K562 (cell line): ENCODE measurements around the gene HPN. TPM values are rescaled to one million over a fixed set of nuclear protein-coding genes. Genes with fewer than 3 reads are reported as not detected.

ENCODE experiments used
- ATAC-seq: fragments of 200-7000 bp; cut with Tn5 transposase; 3 replicates; pipeline ENCODE4 v1.9.1; 2020; ENCODE audit warnings: moderate library complexity
- BruUV-seq: library from RNA; stranded (reverse); fragments of 400-500 nt; replicated peaks from 2 replicates; lab custom pipeline; 2021; lab: Mats Ljungman, UMichigan
- CTCF ChIA-PET: fragments of 300-600 bp; formaldehyde crosslinking; extraction: SDS; loops from one replicate; lab custom pipeline; 2021; ENCODE audit warnings: low intra/inter-chr PET ratio; lab: Yijun Ruan, JAX
- POLR2A ChIA-PET: fragments of 300-600, 350-650 bp; sonication (Branson Sonifier 250); formaldehyde crosslinking; extraction: SDS; loops from one replicate; lab custom pipeline; 2021; ENCODE audit warnings: antibody characterized with exemption, inconsistent platforms; lab: Yijun Ruan, JAX
- DNase-seq, 4 experiments: peaks; one replicate each; pipeline versions ENCODE4 v3.0.0 to v3.0.0-alpha.2; 2011 to 2018; ENCODE audit warnings: low spot score in 3 of 4, mixed read lengths in 3 of 4; ENCODE audit errors: extremely low read depth in 1 of 4
- FAIRE-seq: peaks from 2 replicates; lab custom pipeline; 2011; peaks lifted over from hg19 to GRCh38; lab: Jason Lieb, UNC
- H2AFZ ChIP-seq: 2 replicates; pipeline ENCODE4 v1.6.0; 2011; ENCODE audit warnings: low read depth, low read length, control low read depth, inconsistent platforms
- H3K27ac ChIP-seq: fragments of 200-600 bp; 3 replicates; pipeline ENCODE4 v1.8.0; 2011; ENCODE audit warnings: low read depth, mild to moderate bottlenecking, control low read depth, inconsistent platforms, low read length, moderate library complexity, mixed read lengths; ENCODE audit errors: extremely low read depth
- H3K27me3 ChIP-seq, 2 experiments: fragments of 300-600 bp in 1 of 2; 2 replicates in 1 of 2; 3 replicates in 1 of 2; pipeline versions ENCODE4 v1.6.0 to v1.8.0; 2011; ENCODE audit warnings: inconsistent platforms in 2 of 2, low read length in 2 of 2, mild to moderate bottlenecking in 1 of 2, mixed read lengths in 1 of 2, moderate library complexity in 1 of 2; ENCODE audit not compliant: control insufficient read depth in 2 of 2, insufficient read depth in 2 of 2
- H3K36me3 ChIP-seq: fragments of 300-600 bp; 3 replicates; pipeline ENCODE4 v1.8.0; 2011; ENCODE audit warnings: mild to moderate bottlenecking, low read length, inconsistent platforms; ENCODE audit not compliant: control insufficient read depth, insufficient read depth
- H3K4me1 ChIP-seq, 2 experiments: fragments of 200-600 bp in 1 of 2; replicated peaks in 1 of 2; 2 replicates in 1 of 2; 3 replicates in 1 of 2; pipeline versions ENCODE4 v1.5.1 to v1.8.0; 2011; ENCODE audit warnings: inconsistent platforms in 2 of 2, low read length in 2 of 2, mild to moderate bottlenecking in 1 of 2, mixed read lengths in 1 of 2, moderate library complexity in 1 of 2; ENCODE audit not compliant: control insufficient read depth in 2 of 2, insufficient read depth in 2 of 2
- H3K4me2 ChIP-seq: 2 replicates; pipeline ENCODE4 v1.6.1; 2011; ENCODE audit warnings: low read length, control low read depth, inconsistent platforms, mixed read lengths; ENCODE audit not compliant: insufficient read depth
- H3K4me3 ChIP-seq: fragments of 200-600 bp; sonication (generic), shearing (Covaris generic); 2 replicates; pipeline ENCODE4 v1.5.1; 2016; ENCODE audit warnings: control low read depth, inconsistent platforms
- H3K79me2 ChIP-seq: fragments of 200-600 bp; 3 replicates; pipeline ENCODE4 v1.8.0; 2011; ENCODE audit warnings: low read length, inconsistent platforms; ENCODE audit not compliant: control insufficient read depth, insufficient read depth
- H3K9ac ChIP-seq, 2 experiments: 2 replicates each; pipeline versions ENCODE4 v1.6.0 to v1.6.1; 2011; ENCODE audit warnings: low read depth in 2 of 2, low read length in 2 of 2, control low read depth in 1 of 2, inconsistent platforms in 1 of 2, mild to moderate bottlenecking in 1 of 2, mixed read lengths in 1 of 2; ENCODE audit not compliant: insufficient read depth in 1 of 2
- H3K9me1 ChIP-seq: one replicate; pipeline ENCODE4 v1.6.0; 2011; ENCODE audit warnings: inconsistent platforms, mild to moderate bottlenecking, low read length, moderate library complexity; ENCODE audit not compliant: control insufficient read depth, insufficient read depth
- H3K9me3 ChIP-seq: replicated peaks from 2 replicates; pipeline ENCODE4 v1.5.1; 2011; ENCODE audit warnings: low read depth, low read length, inconsistent platforms; ENCODE audit not compliant: control insufficient read depth, insufficient read depth
- H4K20me1 ChIP-seq: replicated peaks from 2 replicates; pipeline ENCODE4 v1.6.1; 2011; ENCODE audit warnings: low read length, inconsistent platforms, mixed read lengths; ENCODE audit not compliant: control insufficient read depth, insufficient read depth
- ADNP ChIP-seq: fragments of 200-800 bp; sonication (Bioruptor generic); IDR thresholded peaks from 2 replicates; pipeline ENCODE4 v1.6.1; 2016; ENCODE audit warnings: missing genetic modification characterization, missing compliant biosample characterization
- BCOR ChIP-seq: fragments of 450-650 bp; IDR thresholded peaks from 2 replicates; pipeline ENCODE4 v1.6.1; 2016
- MXI1 ChIP-seq: IDR thresholded peaks from 2 replicates; pipeline ENCODE4 v1.6.1; 2011; ENCODE audit warnings: low read depth, mild to moderate bottlenecking, improper control_type of control experiment, low read length
- NBN ChIP-seq: fragments of 450-650 bp; IDR thresholded peaks from 2 replicates; pipeline ENCODE4 v1.6.1; 2016; ENCODE audit warnings: low read depth, mild to moderate bottlenecking
- WGBS: fragments of 100-300 bp; shearing (Covaris generic); methylation state at CpG from one replicate; pipeline ENCODE4 v1.1.6; 2016; ENCODE audit warnings: low coverage, mixed read lengths; ENCODE audit not compliant: insufficient coverage; ENCODE audit errors: missing lambda C conversion rate; 5-methylcytosine and 5-hydroxymethylcytosine counted together
- in situ Hi-C: fragments of 300-500 bp; cut with MboI; formaldehyde crosslinking; loops from 4 replicates; pipeline ENCODE4 v1.15.0; 2018; ENCODE audit warnings: inconsistent platforms, mixed read lengths
- intact Hi-C: fragments of 100-400 bp; cut with micrococcal nuclease; formaldehyde crosslinking; loops from 2 replicates; pipeline ENCODE4 v1.14.2; 2022
- polyA plus RNA-seq, 8 experiments: library from polyadenylated mRNA; depleted of rRNA in 4 of 8; stranded (reverse) in 5 of 8; unstranded in 3 of 8; fragments of >200 nt; fragmentation: Nextera tagmentation in 2 of 8; fragmentation: Illumina TruSeq in 1 of 8; extraction: Ambion mirVana in 2 of 8; extraction: Trizol in 1 of 8; gene quantifications; 2 replicates each; pipeline versions ENCODE4 v1.2.1 to v1.2.3, GENCODE V29; 2011 to 2014; ENCODE audit warnings: inconsistent platforms in 1 of 8, missing spikeins in 1 of 8
- total RNA-seq, 7 experiments: library from RNA; depleted of rRNA in 6 of 7; stranded (reverse); fragments of >200 nt in 6 of 7; fragmentation: Illumina TruSeq in 2 of 7; extraction: Trizol in 2 of 7; gene quantifications; 2 replicates each; pipeline versions ENCODE4 v1.2.1 to v1.2.3, GENCODE V29; 2011 to 2021; ENCODE audit warnings: low replicate concordance in 1 of 7
- TF ChIP-seq, protein P1 (sequence below): fragments of 250-450 bp; sonication (Bioruptor Pico); IDR thresholded peaks from 2 replicates; pipeline ENCODE4 v1.5.0; 2021; ENCODE audit warnings: mild to moderate bottlenecking, borderline replicate concordance

Gene HPN
- total and polyA plus RNA-seq, 9 of the 15 experiments (the other 6 are each of a cell fraction or from before 2014, with no cell fraction given): 0.10 to 0.20 TPM; not detected in 7

DNA sequence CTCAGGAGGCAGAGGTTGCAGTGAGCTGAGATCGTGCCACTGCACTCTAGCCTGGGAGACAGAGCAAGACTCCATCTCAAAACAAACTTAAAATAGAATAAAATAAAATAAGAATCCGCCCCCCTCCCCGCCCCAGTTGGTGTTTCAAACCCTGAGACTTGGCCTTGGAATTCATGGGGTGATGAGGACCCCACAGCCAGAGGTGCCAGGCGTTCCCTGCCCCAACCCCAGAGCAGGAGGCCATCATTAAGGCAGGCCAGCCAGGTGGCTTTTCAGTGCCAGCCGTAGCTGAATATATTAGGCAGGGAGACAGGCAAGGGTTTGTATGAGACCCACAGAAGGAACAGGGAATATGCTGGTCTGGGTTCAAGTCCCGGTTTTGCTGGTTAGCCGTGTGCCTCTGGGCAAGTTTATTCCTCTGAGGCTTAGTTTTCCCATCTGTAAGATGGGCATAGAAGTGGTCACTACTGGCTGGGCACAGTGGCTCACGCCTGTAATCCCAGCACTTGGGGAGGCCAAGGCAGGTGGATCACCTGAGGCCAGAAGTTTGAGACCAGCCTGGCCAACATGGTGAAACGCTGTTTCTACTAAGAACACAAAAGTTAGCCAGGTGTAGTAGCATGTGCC, 12.3 kb downstream of the HPN start:
- no peaks in the 10 kb centered on the region for H4K20me1 ChIP-seq
- no peaks in the 10 kb centered on the region for H3K36me3 ChIP-seq
- no peak for DNase-seq
- no peak overlapping the region for H3K4me3 ChIP-seq
- in situ Hi-C loops: no loop called here
- no peaks in the 10 kb centered on the region for H3K9me3 ChIP-seq
- no peak overlapping the region for H3K27ac ChIP-seq
- ATAC-seq: no peak
- WGBS: 17% methylated on average over 9 of the region's 9 CpGs
- CTCF ChIA-PET: no interaction called here
- H3K4me1 ChIP-seq: peaks cover 0 to 6% of the 10 kb centered on the region in 2 experiments; a peak in 2 of 5 replicates
- no peak for FAIRE-seq
- H3K9me1 ChIP-seq: no peaks in the 10 kb centered on the region
- TF ChIP-seq BCOR: peak; percentile 65; the same call in 1 of the 2 replicates
- no peak for TF ChIP-seq MXI1
- TF ChIP-seq NBN: no peak
- TF ChIP-seq, protein P1, sequence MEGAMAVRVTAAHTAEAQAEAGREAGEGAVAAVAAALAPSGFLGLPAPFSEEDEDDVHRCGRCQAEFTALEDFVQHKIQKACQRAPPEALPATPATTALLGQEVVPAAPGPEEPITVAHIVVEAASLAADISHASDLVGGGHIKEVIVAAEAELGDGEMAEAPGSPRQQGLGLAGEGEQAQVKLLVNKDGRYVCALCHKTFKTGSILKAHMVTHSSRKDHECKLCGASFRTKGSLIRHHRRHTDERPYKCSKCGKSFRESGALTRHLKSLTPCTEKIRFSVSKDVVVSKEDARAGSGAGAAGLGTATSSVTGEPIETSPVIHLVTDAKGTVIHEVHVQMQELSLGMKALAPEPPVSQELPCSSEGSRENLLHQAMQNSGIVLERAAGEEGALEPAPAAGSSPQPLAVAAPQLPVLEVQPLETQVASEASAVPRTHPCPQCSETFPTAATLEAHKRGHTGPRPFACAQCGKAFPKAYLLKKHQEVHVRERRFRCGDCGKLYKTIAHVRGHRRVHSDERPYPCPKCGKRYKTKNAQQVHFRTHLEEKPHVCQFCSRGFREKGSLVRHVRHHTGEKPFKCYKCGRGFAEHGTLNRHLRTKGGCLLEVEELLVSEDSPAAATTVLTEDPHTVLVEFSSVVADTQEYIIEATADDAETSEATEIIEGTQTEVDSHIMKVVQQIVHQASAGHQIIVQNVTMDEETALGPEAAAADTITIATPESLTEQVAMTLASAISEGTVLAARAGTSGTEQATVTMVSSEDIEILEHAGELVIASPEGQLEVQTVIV: no peak
- 0 out of 2 replicates have a peak, but pooled peaks have one; percentile 19 for TF ChIP-seq ADNP (tag)
- TF ChIP-seq, all 486 proteins: peak for 2
- no peak overlapping the region for H2AFZ ChIP-seq
- intact Hi-C loops: no loop called here
- H3K9ac ChIP-seq: no peak overlapping the region
- 0 out of 5 replicates have a peak, but pooled peaks cover 0 to 4% of the 10 kb centered on the region in 2 experiments for H3K27me3 ChIP-seq
- H3K4me2 ChIP-seq: no peak overlapping the region
- H3K79me2 ChIP-seq: no peaks in the 10 kb centered on the region
- POLR2A ChIA-PET: interaction anchor here (0.6 kb wide), 2 partner anchors 79 to 261 kb away, joined by 3 read pairs; no protein-coding TSS in a partner anchor
- no TSS peak for BruUV-seq
